ENCODE results near the gene ASIC5. TPM values are rescaled to one million over a fixed set of nuclear protein-coding genes. Genes with fewer than 3 reads are reported as not detected.

Gene ASIC5
- total RNA-seq, 1 experiment from 2014 or later, result not detected

- Histone ChIP-seq H4K8ac (replicated peaks; ENCODE audit: insufficient read length, low read depth, low read length) (no peak overlapping the region), H3T11ph (ENCODE audit: low read length) (no peak overlapping the region), H3K23ac (ENCODE audit: insufficient read length, low read depth, low read length) (no peak overlapping the region), H2BK15ac (ENCODE audit: low read depth, low read length) (no peak overlapping the region), H2AFZ (ENCODE audit: low read length) (no peak overlapping the region), H3K9me3 (ENCODE audit: control insufficient read depth, low read depth, low read length) (no peaks in the 10 kb centered on the region), H3K23me2 (ENCODE audit: insufficient read length, low read depth, low read length, poor library complexity, severe bottlenecking) (peaks cover 2% of the 10 kb centered on the region), H3K79me2 (ENCODE audit: insufficient read depth, low read length) (no peaks in the 10 kb centered on the region), H2BK120ac (ENCODE audit: low read depth, low read length, poor library complexity, severe bottlenecking) (no peak overlapping the region), H3K14ac (ENCODE audit: insufficient read depth, low read length) (no peak overlapping the region), H3K56ac (ENCODE audit: insufficient read length, low read depth, low read length) (no peak overlapping the region), H3K18ac (ENCODE audit: insufficient read length, low read depth, low read length) (no peak overlapping the region), H4K91ac (ENCODE audit: insufficient read length, low read depth, low read length) (no peak overlapping the region), H3K9ac (ENCODE audit: extremely low read depth, insufficient read length, low read length) (no peak overlapping the region), H2BK12ac (ENCODE audit: insufficient read length, low read depth, low read length) (no peak overlapping the region), H3K27ac (ENCODE audit: insufficient read length, low read depth, low read length) (no peak overlapping the region), H4K20me1 (ENCODE audit: control insufficient read depth, insufficient read depth, insufficient read length) (no peaks in the 10 kb centered on the region), H3K4me1 (ENCODE audit: insufficient read depth, low read length) (no peaks in the 10 kb centered on the region; the same call in 1 of the 2 replicates), H2BK20ac (ENCODE audit: low read depth, low read length, poor library complexity, severe bottlenecking) (no peak overlapping the region), H3K27me3 (ENCODE audit: insufficient read depth, low read length) (no peaks in the 10 kb centered on the region), H3K79me1 (ENCODE audit: insufficient read depth, low read depth, low read length, poor library complexity, severe bottlenecking) (no peaks in the 10 kb centered on the region), H3K4me2 (ENCODE audit: insufficient read depth, insufficient read length, low read length) (no peak overlapping the region), H2AK5ac (ENCODE audit: insufficient read length, low read length) (no peak overlapping the region), H3K4ac (ENCODE audit: low read depth, low read length) (no peak overlapping the region), H2BK5ac (ENCODE audit: insufficient read length, low read length) (no peak overlapping the region), H4K5ac (ENCODE audit: insufficient read length, low read depth, low read length) (no peak overlapping the region)
- peaks cover 17 to 20% of the 10 kb centered on the region in 2 experiments for H3K9me3 Mint-ChIP-seq
- WGBS (ENCODE audit: extremely low coverage, insufficient read length, low lambda C conversion rate), result no CpG with 5 or more reads among the region's 2 CpGs
- no peak for TF ChIP-seq CTCF (conservative IDR thresholded peaks at IDR 0.05)
- no peaks in the 10 kb centered on the region for H3K27me3 Mint-ChIP-seq (ENCODE audit: low read depth)
- H3K36me3 Mint-ChIP-seq (ENCODE audit: insufficient read depth in 1 of 3, low read depth in 3 of 3), result peaks cover 9 to 20% (median 10%) of the 10 kb centered on the region in 3 experiments
- DNase-seq, result no peak
- no peak overlapping the region for H3K27ac Mint-ChIP-seq
- H3K4me3 Mint-ChIP-seq, result no peak overlapping the region
- peaks cover 9 to 18% of the 10 kb centered on the region in 2 experiments for H3K4me1 Mint-ChIP-seq
Measured at GRCh38 chr4:155878611-155879010, 12.5 kb upstream of the ASIC5 start.
